A673 (cell line): ENCODE results near the gene VPS16. TPM values are rescaled to one million over a fixed set of nuclear protein-coding genes. Genes with fewer than 3 reads are reported as not detected.

Experiments
- BruUV-seq: library from RNA; stranded (reverse); fragments of 400-500 nt; replicated peaks from 2 replicates; lab custom pipeline; 2021; lab: Mats Ljungman, UMichigan
- CTCF ChIA-PET: fragments of 300-600 bp; sonication (Branson Sonifier 250); formaldehyde crosslinking; loops from one replicate; lab custom pipeline; 2022; ENCODE audit warnings: antibody characterized with exemption; lab: Charles Lee
- POLR2A ChIA-PET: fragments of 300-600 bp; sonication (Branson Sonifier 250); formaldehyde crosslinking; loops from one replicate; lab custom pipeline; 2022; ENCODE audit warnings: antibody characterized with exemption; ENCODE audit not compliant: low non-redundant PET; lab: Charles Lee
- DNase-seq: peaks from one replicate; pipeline ENCODE4 v3.0.0-alpha.2; 2015; ENCODE audit warnings: low spot score
- H3K27ac ChIP-seq: fragments of 200-600 bp; sonication (generic); 2 replicates; pipeline ENCODE4 v1.5.1; 2016; ENCODE audit warnings: mixed run types, low read depth, mild to moderate bottlenecking, mixed read lengths, antibody characterized with exemption, low read length; ENCODE audit not compliant: poor library complexity, severe bottlenecking
- H3K27me3 ChIP-seq: fragments of 200-600 bp; sonication (generic); replicated peaks from 2 replicates; pipeline ENCODE4 v1.6.1; 2017; ENCODE audit warnings: mixed run types, low read depth, mild to moderate bottlenecking, mixed read lengths, antibody characterized with exemption, low read length; ENCODE audit not compliant: insufficient read depth, poor library complexity
- H3K36me3 ChIP-seq: fragments of 200-600 bp; sonication (generic); 2 replicates; pipeline ENCODE4 v1.6.1; 2016; ENCODE audit warnings: mixed run types, mild to moderate bottlenecking, mixed read lengths, antibody characterized with exemption, low read length; ENCODE audit not compliant: insufficient read depth, poor library complexity, severe bottlenecking
- H3K4me1 ChIP-seq: fragments of 200-600 bp; sonication (generic); 2 replicates; pipeline ENCODE4 v1.6.1; 2017; ENCODE audit warnings: mixed run types, mild to moderate bottlenecking, mixed read lengths, antibody characterized with exemption, low read length; ENCODE audit not compliant: insufficient read depth, poor library complexity, severe bottlenecking
- H3K4me3 ChIP-seq: fragments of 200-600 bp; sonication (generic); 2 replicates; pipeline ENCODE4 v1.5.1; 2016; ENCODE audit warnings: low read depth, mixed run types, mild to moderate bottlenecking, mixed read lengths, low read length; ENCODE audit not compliant: poor library complexity, severe bottlenecking
- H3K9me3 ChIP-seq: fragments of 200-600 bp; sonication (generic); 2 replicates; pipeline ENCODE4 v1.6.1; 2016; ENCODE audit warnings: mixed run types, low read depth, mild to moderate bottlenecking, mixed read lengths, antibody characterized with exemption, low read length; ENCODE audit not compliant: poor library complexity, severe bottlenecking
- CTCF ChIP-seq: fragments of 300-800, 200-600 bp; sonication (generic); conservative IDR thresholded peaks from 2 replicates; pipeline ENCODE4 v1.5.1; 2017; ENCODE audit warnings: low read depth, mild to moderate bottlenecking, antibody characterized with exemption, low read length, moderate library complexity, mixed read lengths
- EZH2 ChIP-seq: fragments of 200-600 bp; sonication (generic); IDR thresholded peaks from 2 replicates; pipeline ENCODE4 v1.6.1; 2017; ENCODE audit warnings: borderline replicate concordance, low read depth, mild to moderate bottlenecking, mixed read lengths, antibody characterized with exemption, low read length; ENCODE audit not compliant: poor library complexity, severe bottlenecking
- intact Hi-C: fragments of 100-400 bp; cut with micrococcal nuclease; formaldehyde crosslinking; loops from one replicate; pipeline ENCODE4 v1.10.0; 2022; ENCODE audit not compliant: unreplicated experiment
- total RNA-seq: library from RNA; stranded (reverse); gene quantifications from 2 replicates; pipeline ENCODE4 v1.2.3, GENCODE V29; 2021

Gene VPS16
- total RNA-seq, 1 experiment from 2014 or later: 37.8 TPM

GRCh38 chr20:2889797-2890196, 49.3 kb downstream of the VPS16 start:
- intact Hi-C loops: no loop called here
- H3K36me3 ChIP-seq: no peaks in the 10 kb centered on the region
- H3K9me3 ChIP-seq: no peaks in the 10 kb centered on the region
- no peak for DNase-seq
- ChIA-PET POLR2A (no interaction called here), CTCF (no interaction called here)
- BruUV-seq: no TSS peak
- H3K4me1 ChIP-seq: no peaks in the 10 kb centered on the region
- H3K27ac ChIP-seq: no peak overlapping the region
- H3K27me3 ChIP-seq: no peaks in the 10 kb centered on the region
- no peak overlapping the region for H3K4me3 ChIP-seq
- TF ChIP-seq EZH2 (no peak), CTCF (no peak)

DNA sequence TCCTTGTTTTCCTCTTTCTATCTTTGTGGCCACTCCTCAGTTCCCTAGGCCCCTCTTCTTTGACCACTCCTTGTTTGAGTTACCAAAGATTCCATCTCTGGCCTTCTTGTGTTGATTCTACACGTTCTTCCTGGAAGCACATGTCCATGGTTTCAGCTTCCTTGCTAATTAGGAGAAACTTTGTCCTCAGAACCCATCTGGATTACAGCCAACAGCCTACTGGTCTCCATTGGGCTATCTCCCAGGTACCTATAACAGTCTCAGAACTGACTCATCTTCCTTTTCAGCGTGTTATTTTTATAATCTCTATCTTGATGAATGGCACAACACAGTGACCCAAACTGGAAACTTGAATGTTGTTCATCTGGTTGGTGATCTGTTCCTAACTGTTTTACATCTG, 50.2 kb downstream of the VPS16 start:
- no peaks in the 10 kb centered on the region for H3K27me3 ChIP-seq
- H3K4me1 ChIP-seq: no peaks in the 10 kb centered on the region
- intact Hi-C loops: no loop called here
- BruUV-seq: no TSS peak
- TF ChIP-seq EZH2 (no peak), CTCF (no peak)
- ChIA-PET POLR2A (no interaction called here), CTCF (no interaction called here)
- H3K36me3 ChIP-seq: no peaks in the 10 kb centered on the region
- no peak overlapping the region for H3K27ac ChIP-seq
- no peak overlapping the region for H3K4me3 ChIP-seq
- no peaks in the 10 kb centered on the region for H3K9me3 ChIP-seq
- DNase-seq: no peak

DNA sequence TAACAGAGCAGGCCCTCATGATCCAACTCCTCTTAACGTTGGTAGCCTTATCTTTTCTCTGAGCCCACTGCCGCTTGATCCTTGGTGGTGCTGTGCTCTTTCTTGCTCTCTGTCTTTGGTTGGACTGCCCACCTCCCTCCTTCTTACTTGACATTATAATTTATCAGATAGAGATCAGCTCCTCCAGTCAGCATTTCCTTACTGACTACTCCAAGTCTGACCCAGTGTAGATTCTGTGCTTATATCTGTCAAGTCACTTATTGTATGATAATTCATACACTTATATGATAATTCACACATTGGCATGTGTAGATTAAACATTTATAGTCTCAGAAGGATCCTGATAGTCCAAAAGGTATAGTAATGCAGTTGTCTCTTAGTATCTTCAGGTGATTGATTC, 50.8 kb downstream of the VPS16 start:
- TF ChIP-seq EZH2 (no peak), CTCF (no peak)
- BruUV-seq: no TSS peak
- no peak overlapping the region for H3K27ac ChIP-seq
- no peaks in the 10 kb centered on the region for H3K9me3 ChIP-seq
- DNase-seq: no peak
- H3K36me3 ChIP-seq: no peaks in the 10 kb centered on the region
- no peaks in the 10 kb centered on the region for H3K4me1 ChIP-seq
- no peaks in the 10 kb centered on the region for H3K27me3 ChIP-seq
- POLR2A ChIA-PET: no interaction called here
- no peak overlapping the region for H3K4me3 ChIP-seq
- CTCF ChIA-PET: interaction anchor here (0.7 kb wide), 1 partner anchor 22 kb away, joined by 7 read pairs; no protein-coding TSS in a partner anchor
- intact Hi-C loops: no loop called here
